Measurements from ENCODE around the gene SYPL2.
"Not testable (repeated sequence)": the region's sequence is repeated elsewhere in the genome, so short reads cannot be mapped to it uniquely, and the experiment has no call there.

SYPL2 gene

DNA sequence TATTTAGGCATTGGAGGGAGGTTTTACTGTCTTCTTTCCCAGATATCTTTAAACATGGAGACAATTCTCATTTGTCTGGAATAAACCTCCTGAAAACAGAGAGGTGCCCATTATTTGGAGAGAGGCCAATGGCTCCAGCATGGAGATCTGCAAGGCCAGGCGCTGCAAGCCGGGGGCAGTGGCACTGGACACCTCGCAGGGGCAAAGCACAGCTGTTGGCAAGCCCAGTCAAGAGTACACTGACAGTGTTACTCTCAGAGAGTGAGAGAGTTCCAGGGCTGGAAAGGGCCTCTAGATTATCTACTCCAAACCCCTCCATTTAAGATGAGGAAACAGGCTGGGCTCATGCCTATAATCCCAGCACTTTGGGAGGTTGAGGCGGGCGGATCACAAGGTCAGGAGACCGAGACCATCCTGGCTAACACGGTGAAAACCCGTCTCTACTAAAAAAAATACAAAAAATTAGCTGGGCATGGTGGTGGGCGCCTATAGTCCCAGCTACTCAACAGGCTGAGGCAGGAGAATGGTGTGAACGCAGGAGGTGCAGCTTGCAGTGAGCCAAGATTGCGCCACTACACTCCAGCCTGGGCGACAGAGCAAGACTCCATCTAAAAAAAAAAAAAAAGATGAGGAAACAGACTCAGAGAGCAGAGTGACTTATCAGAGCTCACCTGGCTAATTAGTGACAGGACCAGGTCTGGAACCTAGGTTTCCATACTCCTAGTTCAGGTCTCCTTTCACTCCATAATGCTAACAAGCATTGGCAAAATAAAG, 7.1 kb downstream of the SYPL2 start:
- DNase-seq = not testable (repeated sequence)

DNA sequence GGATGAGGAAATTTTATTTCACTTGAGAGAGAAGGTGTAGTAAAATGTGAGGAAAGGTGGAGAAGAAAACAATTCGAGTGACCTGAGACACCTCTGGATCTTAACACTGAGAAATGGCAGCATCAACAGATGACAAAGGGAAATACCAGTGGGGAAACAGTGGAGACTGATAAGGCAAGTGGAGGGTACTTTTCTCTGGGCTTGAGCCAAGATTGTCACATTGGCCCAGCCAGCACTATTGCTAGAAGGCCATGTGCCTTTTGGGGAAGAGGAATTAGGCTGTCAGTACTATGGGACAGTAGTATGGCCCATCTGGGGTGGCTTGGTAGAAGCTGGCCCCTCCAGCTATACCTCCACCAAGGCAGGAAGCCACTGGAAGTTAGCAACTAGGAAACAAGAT, 8.4 kb downstream of the SYPL2 start:
- DNase-seq = no peak

- no peak for DNase-seq
Measured at GRCh38 chr1:109475261-109475660, 8.9 kb downstream of the SYPL2 start.

GRCh38 chr1:109476825-109477224, 10.5 kb downstream of the SYPL2 start:
- no peak for DNase-seq

- no peak for DNase-seq
Measured at GRCh38 chr1:109477821-109478220, 11.5 kb downstream of the SYPL2 start.

DNA sequence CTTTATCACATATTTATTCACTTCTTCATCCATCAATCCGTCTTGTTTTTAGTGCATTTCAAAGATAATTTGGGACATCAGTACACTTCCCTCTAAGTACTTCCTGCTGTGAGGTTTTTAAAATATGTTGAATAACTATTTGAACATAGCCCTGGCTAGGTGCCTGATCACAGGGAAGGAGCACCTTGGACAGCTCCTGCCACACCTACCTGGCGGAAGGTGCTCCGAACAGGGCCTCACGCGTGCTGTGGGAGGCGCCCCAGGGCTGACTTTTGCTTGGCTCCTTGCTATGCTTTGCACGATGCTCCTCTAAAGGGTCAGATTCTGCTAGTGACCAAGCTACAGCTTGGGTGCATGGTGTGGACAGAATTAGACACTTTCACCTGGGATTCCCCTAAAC, 12.5 kb downstream of the SYPL2 start:
- DNase-seq = no peak

DNA sequence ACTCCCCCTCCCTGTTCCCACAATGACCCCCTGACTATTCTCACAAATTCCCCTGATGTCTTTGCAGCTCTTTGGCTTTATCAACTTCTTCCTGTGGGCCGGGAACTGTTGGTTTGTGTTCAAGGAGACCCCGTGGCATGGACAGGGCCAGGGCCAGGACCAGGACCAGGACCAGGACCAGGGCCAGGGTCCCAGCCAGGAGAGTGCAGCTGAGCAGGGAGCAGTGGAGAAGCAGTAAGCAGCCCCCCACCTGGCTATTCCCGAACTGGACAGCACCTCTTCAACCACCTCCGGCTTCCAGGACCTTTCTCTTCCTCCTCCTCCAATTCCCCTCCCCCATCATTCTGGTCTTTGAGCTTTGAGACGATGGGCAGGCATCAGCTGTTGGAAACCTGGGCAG, 13.0 kb downstream of the SYPL2 start:
- no peak for DNase-seq

DNA sequence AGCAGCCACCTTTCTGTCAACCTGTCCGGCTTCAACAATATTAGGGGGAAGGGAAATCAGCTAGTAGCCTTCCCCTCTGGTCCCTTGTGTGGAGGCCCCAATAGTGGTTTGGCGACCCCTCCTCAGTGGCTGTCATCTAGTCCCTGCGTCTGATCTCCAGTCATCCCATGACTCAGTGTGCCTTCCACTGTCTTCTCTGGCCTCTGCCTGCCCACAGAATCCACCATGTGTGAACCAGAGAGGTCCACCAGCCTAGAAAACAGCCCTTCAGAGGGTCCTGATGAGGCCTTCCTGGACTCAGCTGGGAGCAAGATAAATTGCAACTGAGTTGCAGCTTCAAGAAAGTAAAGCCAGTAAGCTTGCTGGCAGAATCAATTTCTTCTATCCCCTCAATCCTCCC, 13.6 kb downstream of the SYPL2 start:
- DNase-seq = no peak

GRCh38 chr1:109481646-109482045, 15.3 kb downstream of the SYPL2 start:
- no peak for DNase-seq

- no peak for DNase-seq
Measured at GRCh38 chr1:109482242-109482641, 15.9 kb downstream of the SYPL2 start.

GRCh38 chr1:109482791-109483671, 16.7 kb downstream of the SYPL2 start:
- DNase-seq = peak; percentile 73

DNA sequence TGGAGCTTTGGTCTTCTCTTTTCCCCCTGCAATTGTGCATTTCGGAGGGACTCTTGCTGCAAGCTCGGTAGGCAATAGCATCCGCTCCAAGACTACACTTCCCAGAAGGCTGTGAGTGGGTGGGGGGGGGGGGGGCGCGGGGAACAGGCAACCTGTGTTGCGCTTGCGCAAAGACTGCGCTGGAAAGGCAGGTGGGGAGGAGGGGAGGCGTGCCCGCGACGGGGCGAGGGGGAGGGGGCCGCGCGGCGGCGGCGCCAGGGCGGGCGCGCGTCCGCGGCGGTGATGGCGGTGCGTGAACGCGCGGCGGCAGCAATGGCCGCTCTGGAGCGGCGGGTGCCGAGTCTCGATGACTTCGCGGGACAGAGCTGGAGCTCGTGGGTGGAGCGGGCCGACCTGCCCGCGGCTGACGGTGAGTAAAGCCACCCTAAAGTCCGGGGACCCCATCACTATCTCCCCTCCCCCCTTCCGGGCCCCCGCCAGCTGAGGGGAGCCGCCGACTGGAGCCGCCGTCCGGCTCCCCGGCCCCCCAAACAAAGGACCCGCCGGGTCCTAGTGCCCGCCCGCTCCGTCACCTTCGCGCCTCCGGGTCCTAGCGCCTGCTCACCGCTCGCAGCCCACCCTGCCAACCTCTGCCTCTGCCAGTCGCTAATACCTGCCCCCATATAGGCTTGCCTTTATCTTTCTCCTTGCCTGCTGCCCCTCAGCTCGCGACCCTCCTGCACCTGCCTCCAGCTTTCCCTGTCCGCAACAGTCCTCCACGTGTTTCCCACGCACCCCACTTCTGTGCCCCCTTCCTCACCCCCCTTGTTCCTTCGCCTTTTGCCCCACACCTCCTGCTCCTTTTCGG, 17.5 kb downstream of the SYPL2 start, which contains the start of gene ATXN7L2:
Gene ATXN7L2, plus strand, starts transcription at position 234 of the 847 bp plus-strand sequence. Its CDS starts 49 bp downstream, at position 283.
- peak; percentile 90 for DNase-seq

GRCh38 chr1:109484519-109484975, 18.2 kb downstream of the SYPL2 start:
- DNase-seq = no peak

DNA sequence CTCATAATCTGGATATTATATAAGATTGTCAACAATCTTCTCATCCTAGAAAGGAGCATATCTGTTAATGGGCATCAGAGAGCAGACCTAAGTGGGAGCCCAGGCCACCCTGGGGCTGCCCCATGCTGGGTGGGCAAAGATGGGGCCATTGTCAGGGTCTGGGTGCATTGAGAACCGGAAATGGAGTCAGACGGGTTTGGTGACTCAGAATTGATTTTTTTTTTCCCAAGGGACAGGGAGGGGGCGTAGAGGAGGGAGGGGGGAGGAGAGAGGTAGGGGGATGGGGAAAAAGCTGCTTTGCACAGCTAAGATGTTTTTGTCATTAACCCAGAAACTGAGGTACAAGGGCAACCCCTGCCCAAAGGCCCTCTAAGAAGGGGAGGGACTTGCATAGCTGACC, 18.7 kb downstream of the SYPL2 start:
- DNase-seq = peak; percentile 3

DNA sequence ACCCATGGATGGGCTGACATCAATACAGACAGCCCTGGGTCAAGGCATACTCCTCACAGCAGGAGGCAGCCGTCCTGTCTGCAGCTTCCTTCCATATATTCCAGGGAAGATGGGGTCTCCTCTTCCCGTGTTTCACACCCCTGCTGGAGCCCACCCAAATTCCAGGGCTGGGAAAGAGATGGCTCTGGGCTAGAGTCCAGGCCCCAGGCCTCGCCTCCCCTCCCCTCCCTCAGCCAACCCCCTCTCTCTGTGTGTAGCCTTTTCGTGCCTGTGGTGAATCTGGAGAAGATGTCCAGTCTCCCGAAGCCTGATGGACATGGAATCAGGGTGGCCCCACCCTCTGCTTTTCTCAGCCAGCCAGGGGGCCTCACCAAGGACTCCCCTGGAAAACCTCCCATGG, 20.9 kb downstream of the SYPL2 start:
- DNase-seq = no peak

DNA sequence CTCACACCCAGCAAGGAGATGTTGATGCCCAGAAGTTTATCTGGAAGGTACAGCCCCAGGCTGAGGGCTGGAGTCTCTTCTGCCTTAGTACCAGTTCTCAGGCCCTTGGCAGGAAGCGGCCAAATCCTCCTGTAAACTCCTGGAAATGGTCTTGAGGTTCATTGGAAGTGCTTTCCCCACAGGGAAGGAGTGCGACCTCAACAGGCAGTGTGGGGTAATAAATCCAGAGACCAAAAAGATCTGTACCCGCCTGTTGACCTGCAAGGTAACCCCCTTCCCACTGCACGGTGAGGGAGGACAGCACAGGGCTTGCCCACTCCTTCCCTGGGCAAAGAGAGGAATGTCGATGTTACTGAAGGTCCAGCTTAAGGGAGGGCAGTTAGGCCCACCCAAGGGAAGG, 21.9 kb downstream of the SYPL2 start:
- DNase-seq = no peak

DNA sequence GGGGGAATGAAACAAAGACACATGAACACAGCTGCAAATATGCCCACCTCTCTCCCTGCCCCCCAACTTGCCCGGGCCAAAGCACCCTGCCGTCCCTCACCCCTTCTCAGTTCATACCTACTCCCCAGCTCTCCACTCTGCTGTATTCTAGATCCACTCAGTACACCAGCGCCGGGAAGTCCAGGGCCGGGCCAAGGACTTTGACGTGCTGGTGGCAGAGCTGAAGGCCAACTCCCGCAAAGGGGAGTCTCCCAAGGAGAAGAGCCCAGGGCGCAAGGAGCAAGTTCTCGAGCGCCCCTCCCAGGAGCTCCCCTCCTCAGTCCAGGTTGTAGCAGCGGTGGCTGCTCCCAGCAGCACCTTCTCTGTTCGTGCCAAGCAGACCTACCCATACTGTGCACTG, 22.4 kb downstream of the SYPL2 start:
- no peak for DNase-seq

DNA sequence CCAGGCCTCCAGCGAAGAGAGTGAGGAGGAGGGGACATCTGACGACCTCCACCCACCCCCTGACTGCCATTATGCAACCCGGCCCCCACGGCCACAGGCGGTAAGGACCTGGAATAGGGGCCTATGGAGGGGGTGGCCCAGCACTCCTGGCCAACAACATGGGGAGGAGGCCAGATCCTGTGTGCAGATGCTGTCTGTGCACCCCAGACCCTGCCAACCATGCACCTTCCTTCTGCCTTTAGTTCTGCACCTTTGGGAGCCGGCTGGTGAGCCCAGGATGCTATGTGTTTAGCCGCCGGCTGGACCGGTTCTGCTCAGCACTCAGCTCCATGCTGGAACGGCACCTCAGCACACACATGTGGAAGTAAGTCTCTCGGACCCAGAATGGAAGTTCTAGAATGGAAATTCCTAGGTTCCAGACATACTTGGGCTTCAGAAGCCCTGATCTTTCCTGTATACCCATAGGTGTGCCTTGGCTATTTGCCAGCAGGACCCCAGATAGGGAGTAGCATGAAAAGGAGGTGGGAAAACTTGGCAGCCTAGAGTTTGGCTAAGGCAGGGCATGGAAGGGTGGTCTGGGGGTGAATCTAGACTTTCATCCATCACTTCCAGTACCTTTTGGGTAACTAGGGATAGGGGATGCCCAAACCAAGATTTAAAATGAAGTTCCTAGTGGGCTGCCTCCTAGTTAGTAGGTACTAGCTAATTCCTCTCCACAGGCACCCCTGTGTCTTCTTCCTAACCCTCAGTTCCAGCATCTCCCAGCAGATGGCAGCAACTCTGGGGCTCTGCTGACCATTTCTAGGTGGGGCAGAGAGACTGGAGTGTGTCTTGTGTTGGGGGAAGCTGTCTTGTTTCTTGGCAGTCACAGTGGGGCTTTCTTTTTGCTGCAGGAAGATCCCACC, 23.9 kb downstream of the SYPL2 start:
- DNase-seq = peak; percentile 15

- DNase-seq = no peak
Measured at GRCh38 chr1:109490934-109491302, 24.6 kb downstream of the SYPL2 start.

GRCh38 chr1:109491372-109491771, 25.0 kb downstream of the SYPL2 start:
- DNase-seq = no peak

- no peak for DNase-seq
Measured at GRCh38 chr1:109492779-109493178, 26.4 kb downstream of the SYPL2 start.

DNA sequence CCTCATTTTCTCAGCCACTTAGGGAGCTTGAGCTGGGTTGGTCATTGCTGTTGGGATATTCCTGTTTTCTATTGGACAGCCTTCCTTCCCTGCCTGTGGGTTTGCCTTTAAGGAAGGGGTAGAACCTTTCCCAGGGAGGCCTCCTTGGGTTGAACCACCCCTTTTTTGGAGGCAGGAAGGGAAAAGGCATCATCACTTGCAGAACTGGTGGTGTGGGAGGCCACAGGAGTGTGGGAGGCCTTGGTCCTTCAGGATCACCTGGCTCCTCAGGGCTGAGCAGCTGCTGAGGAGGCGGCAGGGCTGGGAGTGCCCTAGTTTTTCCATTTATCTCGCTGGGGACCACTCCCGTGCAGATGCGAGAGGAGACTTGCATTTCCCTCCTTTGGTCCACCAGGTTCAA, 26.9 kb downstream of the SYPL2 start:
- no peak for DNase-seq

All from NCI-H1092 (cell line).